A673 (cell line): ENCODE data around the gene SND1. TPM values are rescaled to one million over a fixed set of nuclear protein-coding genes. Genes with fewer than 3 reads are reported as not detected.

Experiments used
- BruUV-seq: library from RNA; stranded (reverse); fragments of 400-500 nt; replicated peaks from 2 replicates; lab custom pipeline; 2021; lab: Mats Ljungman, UMichigan
- CTCF ChIA-PET: fragments of 300-600 bp; sonication (Branson Sonifier 250); formaldehyde crosslinking; loops from one replicate; lab custom pipeline; 2022; ENCODE audit warnings: antibody characterized with exemption; lab: Charles Lee
- POLR2A ChIA-PET: fragments of 300-600 bp; sonication (Branson Sonifier 250); formaldehyde crosslinking; loops from one replicate; lab custom pipeline; 2022; ENCODE audit warnings: antibody characterized with exemption; ENCODE audit not compliant: low non-redundant PET; lab: Charles Lee
- DNase-seq: peaks from one replicate; pipeline ENCODE4 v3.0.0-alpha.2; 2015; ENCODE audit warnings: low spot score
- H3K27ac ChIP-seq: fragments of 200-600 bp; sonication (generic); 2 replicates; pipeline ENCODE4 v1.5.1; 2016; ENCODE audit warnings: mixed run types, low read depth, mild to moderate bottlenecking, mixed read lengths, antibody characterized with exemption, low read length; ENCODE audit not compliant: poor library complexity, severe bottlenecking
- H3K27me3 ChIP-seq: fragments of 200-600 bp; sonication (generic); replicated peaks from 2 replicates; pipeline ENCODE4 v1.6.1; 2017; ENCODE audit warnings: mixed run types, low read depth, mild to moderate bottlenecking, mixed read lengths, antibody characterized with exemption, low read length; ENCODE audit not compliant: insufficient read depth, poor library complexity
- H3K36me3 ChIP-seq: fragments of 200-600 bp; sonication (generic); 2 replicates; pipeline ENCODE4 v1.6.1; 2016; ENCODE audit warnings: mixed run types, mild to moderate bottlenecking, mixed read lengths, antibody characterized with exemption, low read length; ENCODE audit not compliant: insufficient read depth, poor library complexity, severe bottlenecking
- H3K4me1 ChIP-seq: fragments of 200-600 bp; sonication (generic); 2 replicates; pipeline ENCODE4 v1.6.1; 2017; ENCODE audit warnings: mixed run types, mild to moderate bottlenecking, mixed read lengths, antibody characterized with exemption, low read length; ENCODE audit not compliant: insufficient read depth, poor library complexity, severe bottlenecking
- H3K4me3 ChIP-seq: fragments of 200-600 bp; sonication (generic); 2 replicates; pipeline ENCODE4 v1.5.1; 2016; ENCODE audit warnings: low read depth, mixed run types, mild to moderate bottlenecking, mixed read lengths, low read length; ENCODE audit not compliant: poor library complexity, severe bottlenecking
- H3K9me3 ChIP-seq: fragments of 200-600 bp; sonication (generic); 2 replicates; pipeline ENCODE4 v1.6.1; 2016; ENCODE audit warnings: mixed run types, low read depth, mild to moderate bottlenecking, mixed read lengths, antibody characterized with exemption, low read length; ENCODE audit not compliant: poor library complexity, severe bottlenecking
- EZH2 ChIP-seq: fragments of 200-600 bp; sonication (generic); IDR thresholded peaks from 2 replicates; pipeline ENCODE4 v1.6.1; 2017; ENCODE audit warnings: borderline replicate concordance, low read depth, mild to moderate bottlenecking, mixed read lengths, antibody characterized with exemption, low read length; ENCODE audit not compliant: poor library complexity, severe bottlenecking
- intact Hi-C: fragments of 100-400 bp; cut with micrococcal nuclease; formaldehyde crosslinking; loops from one replicate; pipeline ENCODE4 v1.10.0; 2022; ENCODE audit not compliant: unreplicated experiment
- total RNA-seq: library from RNA; stranded (reverse); gene quantifications from 2 replicates; pipeline ENCODE4 v1.2.3, GENCODE V29; 2021
- TF ChIP-seq, protein P1 (sequence below): fragments of 300-800, 200-600 bp; sonication (generic); conservative IDR thresholded peaks from 2 replicates; pipeline ENCODE4 v1.5.1; 2017; ENCODE audit warnings: low read depth, mild to moderate bottlenecking, antibody characterized with exemption, low read length, moderate library complexity, mixed read lengths

The SND1 gene
- total RNA-seq, 1 experiment from 2014 or later = 177 TPM

DNA sequence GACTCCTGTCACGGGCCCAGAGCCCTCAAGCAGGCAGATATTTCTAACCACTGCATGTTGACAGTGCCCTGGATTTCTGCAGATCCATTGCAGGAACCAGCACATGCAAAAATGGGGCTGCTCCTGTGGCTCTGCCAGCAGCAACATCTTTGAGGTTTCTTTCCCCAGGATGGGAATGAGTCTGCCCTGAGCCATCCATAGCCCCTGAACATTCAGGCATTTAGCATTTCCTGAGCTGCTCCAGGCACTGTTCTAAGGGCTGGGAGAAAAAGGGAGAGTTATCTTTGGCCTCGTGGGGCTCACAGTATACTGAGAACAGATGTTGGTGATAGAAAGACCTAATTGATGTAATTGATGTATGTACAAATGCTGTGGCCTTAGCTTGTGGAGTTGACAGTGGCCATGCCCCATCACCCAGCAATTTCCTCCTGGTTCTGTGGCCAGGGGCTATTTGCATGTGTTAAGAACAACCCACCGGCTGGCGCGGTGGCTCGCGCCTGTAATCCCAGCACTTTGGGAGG, 445.3 kb downstream of the SND1 start:
- no peak for DNase-seq
- no peak overlapping the region for H3K4me3 ChIP-seq
- ChIA-PET CTCF (no interaction called here), POLR2A (no interaction called here)
- TF ChIP-seq, protein P1, sequence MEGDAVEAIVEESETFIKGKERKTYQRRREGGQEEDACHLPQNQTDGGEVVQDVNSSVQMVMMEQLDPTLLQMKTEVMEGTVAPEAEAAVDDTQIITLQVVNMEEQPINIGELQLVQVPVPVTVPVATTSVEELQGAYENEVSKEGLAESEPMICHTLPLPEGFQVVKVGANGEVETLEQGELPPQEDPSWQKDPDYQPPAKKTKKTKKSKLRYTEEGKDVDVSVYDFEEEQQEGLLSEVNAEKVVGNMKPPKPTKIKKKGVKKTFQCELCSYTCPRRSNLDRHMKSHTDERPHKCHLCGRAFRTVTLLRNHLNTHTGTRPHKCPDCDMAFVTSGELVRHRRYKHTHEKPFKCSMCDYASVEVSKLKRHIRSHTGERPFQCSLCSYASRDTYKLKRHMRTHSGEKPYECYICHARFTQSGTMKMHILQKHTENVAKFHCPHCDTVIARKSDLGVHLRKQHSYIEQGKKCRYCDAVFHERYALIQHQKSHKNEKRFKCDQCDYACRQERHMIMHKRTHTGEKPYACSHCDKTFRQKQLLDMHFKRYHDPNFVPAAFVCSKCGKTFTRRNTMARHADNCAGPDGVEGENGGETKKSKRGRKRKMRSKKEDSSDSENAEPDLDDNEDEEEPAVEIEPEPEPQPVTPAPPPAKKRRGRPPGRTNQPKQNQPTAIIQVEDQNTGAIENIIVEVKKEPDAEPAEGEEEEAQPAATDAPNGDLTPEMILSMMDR = no peak
- TF ChIP-seq EZH2 = no peak
- BruUV-seq = no TSS peak
- no peaks in the 10 kb centered on the region for H3K4me1 ChIP-seq
- no peaks in the 10 kb centered on the region for H3K36me3 ChIP-seq
- no peaks in the 10 kb centered on the region for H3K9me3 ChIP-seq
- no peak overlapping the region for H3K27ac ChIP-seq
- no peaks in the 10 kb centered on the region for H3K27me3 ChIP-seq
- intact Hi-C loops = no loop called here

DNA sequence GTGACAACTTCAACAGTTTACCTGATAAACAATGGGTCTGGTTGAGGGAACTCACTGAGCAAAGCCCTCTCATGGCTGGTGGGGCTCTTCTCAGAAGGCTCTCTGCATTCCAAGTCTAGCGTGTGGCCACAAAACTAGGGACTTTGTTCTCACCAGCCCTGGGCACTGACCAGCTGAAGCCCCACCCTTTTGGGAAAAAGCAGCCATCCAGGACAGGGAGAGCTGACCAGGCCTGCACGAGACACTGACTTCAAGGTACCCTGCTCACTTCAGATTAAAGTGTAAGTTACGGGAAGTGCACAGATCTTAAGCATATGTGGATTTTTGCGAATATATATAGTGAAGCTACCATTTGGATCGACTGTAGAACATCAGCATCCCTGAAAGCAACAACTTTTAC, 446.6 kb downstream of the SND1 start:
- peaks cover 3% of the 10 kb centered on the region for H3K4me1 ChIP-seq
- H3K27me3 ChIP-seq = peaks cover 3% of the 10 kb centered on the region
- no peak for DNase-seq
- intact Hi-C loops = no loop called here
- ChIA-PET CTCF (no interaction called here), POLR2A (no interaction called here)
- H3K36me3 ChIP-seq = no peaks in the 10 kb centered on the region
- no peak overlapping the region for H3K27ac ChIP-seq
- no peak for TF ChIP-seq EZH2
- TF ChIP-seq, protein P1 = no peak
- no peaks in the 10 kb centered on the region for H3K9me3 ChIP-seq
- no peak overlapping the region for H3K4me3 ChIP-seq
- BruUV-seq = no TSS peak

DNA sequence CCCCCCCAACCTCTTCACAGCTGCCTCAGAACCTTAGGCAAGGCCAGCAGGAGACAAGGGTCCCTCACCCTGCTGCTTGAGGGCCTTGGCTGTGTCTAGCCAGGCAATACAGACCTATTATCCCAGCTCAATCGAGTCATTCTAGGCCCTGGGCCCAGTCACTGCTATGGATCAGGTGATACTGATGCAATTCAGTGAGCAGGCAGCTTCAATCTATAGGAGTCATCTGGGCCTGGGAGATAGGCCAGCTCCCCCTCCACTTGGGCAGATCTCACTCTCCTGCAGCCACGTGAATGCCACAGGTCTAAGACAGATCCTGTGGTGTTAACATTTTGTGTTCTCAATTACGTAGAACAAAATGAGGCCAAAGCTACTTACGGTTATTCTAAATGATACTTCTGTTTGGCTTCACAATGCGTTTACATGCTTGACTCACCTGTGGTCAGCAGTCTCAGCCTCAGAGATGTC, 447.2 kb downstream of the SND1 start:
- ChIA-PET CTCF (no interaction called here), POLR2A (no interaction called here)
- Histone ChIP-seq H3K36me3 (no peaks in the 10 kb centered on the region), H3K9me3 (no peaks in the 10 kb centered on the region), H3K4me3 (no peak overlapping the region), H3K27me3 (peaks cover 9% of the 10 kb centered on the region), H3K4me1 (peaks cover 9% of the 10 kb centered on the region), H3K27ac (no peak overlapping the region)
- no peak for TF ChIP-seq EZH2
- TF ChIP-seq, protein P1 = no peak
- BruUV-seq = no TSS peak
- no peak for DNase-seq
- intact Hi-C loops = no loop called here
